ENCODE measurements around the gene CD38. TPM values are rescaled to one million over a fixed set of nuclear protein-coding genes. Genes with fewer than 3 reads are reported as not detected.
A peak's percentile ranks its signal among the peaks of the same experiment; 100 is the strongest.

CD38 gene
- total RNA-seq, 1 donor, result under 0.01 TPM

DNA sequence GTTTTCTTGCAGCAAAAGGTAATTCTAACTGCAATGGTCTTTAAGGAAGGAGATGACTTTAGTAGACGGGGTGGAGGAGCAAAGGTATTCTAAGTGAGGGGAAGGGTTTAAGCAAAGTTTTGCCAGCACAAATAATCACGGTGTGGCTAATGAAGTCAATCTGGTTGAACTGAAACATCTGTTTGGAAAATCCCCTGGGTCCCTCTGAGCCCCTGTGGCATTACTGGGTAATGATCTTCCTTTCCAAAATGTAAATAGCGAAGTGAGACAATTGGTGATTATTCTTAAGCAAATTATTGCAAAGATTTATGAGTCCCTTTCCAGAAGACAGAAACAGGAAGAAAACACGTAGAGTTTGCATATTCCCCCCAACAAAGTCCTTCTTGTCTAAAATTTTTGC, 113.2 kb downstream of the CD38 start:
- H3K4me3 ChIP-seq (ENCODE audit: low read depth, low read length), result no peak overlapping the region
- DNase-seq (ENCODE audit: low read depth), result no peak
- TF ChIP-seq, protein P1, sequence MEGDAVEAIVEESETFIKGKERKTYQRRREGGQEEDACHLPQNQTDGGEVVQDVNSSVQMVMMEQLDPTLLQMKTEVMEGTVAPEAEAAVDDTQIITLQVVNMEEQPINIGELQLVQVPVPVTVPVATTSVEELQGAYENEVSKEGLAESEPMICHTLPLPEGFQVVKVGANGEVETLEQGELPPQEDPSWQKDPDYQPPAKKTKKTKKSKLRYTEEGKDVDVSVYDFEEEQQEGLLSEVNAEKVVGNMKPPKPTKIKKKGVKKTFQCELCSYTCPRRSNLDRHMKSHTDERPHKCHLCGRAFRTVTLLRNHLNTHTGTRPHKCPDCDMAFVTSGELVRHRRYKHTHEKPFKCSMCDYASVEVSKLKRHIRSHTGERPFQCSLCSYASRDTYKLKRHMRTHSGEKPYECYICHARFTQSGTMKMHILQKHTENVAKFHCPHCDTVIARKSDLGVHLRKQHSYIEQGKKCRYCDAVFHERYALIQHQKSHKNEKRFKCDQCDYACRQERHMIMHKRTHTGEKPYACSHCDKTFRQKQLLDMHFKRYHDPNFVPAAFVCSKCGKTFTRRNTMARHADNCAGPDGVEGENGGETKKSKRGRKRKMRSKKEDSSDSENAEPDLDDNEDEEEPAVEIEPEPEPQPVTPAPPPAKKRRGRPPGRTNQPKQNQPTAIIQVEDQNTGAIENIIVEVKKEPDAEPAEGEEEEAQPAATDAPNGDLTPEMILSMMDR (IDR thresholded peaks at IDR 0.05; ENCODE audit: insufficient read depth, low read depth, low read length), result no peak

DNA sequence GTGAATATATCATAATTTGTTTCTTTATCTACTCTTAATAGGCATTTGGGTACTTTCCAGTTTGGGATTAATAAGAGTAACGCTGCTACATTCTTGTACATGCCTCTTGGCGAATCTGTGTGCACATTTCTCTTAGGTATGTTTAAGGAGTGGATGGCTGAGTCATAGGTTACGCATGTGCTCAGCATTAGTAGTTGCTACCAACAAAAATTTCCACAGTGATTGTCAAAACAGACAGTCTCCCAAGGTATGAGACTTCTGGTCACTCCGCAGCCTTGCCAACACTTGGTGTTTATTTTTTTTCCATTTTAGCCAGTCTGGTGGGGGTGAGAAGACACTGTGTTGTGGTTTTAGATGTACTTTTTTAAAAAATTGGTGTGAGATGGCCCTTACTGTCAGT, 115.8 kb downstream of the CD38 start:
- H3K4me3 ChIP-seq (ENCODE audit: low read depth, low read length), result no peak overlapping the region
- TF ChIP-seq, protein P1 (IDR thresholded peaks at IDR 0.05; ENCODE audit: insufficient read depth, low read depth, low read length), result no peak
- peak; percentile 88 for DNase-seq (ENCODE audit: low read depth)

DNA sequence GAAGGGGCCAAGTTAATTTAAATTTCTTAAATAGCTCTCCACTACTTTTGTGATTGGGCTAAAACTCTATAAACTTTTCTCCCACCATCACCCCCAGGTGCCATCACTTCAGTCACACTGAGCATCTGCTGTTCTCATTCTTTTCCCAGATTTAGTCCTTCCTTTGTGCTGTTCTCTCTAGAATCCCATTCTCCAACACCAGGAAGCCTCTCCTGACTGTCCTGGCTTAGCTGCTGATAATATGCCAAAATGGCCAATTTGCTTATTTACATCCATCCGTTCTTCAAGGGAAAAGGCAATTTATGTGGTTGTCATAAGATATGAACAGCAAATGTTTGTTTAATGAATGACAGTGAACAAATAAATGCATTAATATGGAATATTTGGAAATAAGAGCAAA, 116.3 kb downstream of the CD38 start:
- H3K4me3 ChIP-seq (ENCODE audit: low read depth, low read length), result no peak overlapping the region
- DNase-seq (ENCODE audit: low read depth), result no peak
- TF ChIP-seq, protein P1 (IDR thresholded peaks at IDR 0.05; ENCODE audit: insufficient read depth, low read depth, low read length), result no peak

DNA sequence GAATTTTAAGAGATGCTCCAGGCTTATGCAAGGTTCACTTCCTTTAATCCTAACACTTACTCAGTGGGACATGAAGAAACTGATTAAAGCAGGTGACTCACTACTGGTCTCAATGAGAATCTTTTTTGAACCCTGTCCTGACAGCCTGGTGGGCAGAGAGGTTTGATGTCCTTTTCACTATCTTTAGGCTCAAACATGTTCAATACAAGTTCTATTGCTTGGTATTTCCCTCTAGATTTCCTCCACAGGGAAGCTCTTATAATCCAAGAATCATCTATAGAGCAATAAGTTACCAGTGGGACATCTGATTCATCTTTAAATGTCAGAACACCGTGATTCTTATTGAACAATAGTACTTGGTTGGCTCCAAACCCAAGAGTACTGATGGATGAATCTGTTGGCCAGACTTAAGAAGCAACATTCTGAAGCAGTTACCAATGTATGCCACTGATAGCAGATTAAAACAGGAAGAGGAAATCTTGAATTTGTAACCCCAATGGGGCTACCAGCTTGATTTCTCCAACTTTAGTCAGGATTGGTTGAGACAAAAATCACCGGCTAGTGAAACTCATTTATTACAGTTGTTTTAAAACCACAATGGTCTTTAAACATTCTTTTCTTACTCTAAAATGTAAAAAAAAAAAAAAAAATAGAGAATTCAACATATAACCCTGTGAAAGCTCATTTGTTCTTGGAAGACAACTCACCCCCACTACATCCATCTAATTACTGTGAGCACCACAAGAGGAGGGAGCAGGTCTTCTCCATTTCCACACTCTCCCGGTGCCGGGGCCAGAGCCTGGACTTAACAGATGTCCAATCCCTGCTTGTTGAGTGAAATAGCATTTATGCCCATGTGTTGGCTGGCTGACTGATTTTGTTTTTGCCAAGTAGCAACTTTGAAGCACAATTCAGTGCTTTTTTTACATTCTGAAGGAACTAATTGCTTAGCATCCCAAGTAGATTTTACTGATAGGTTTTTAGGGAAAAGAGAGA, 117.1 kb downstream of the CD38 start:
- peak; percentile 4 for DNase-seq (ENCODE audit: low read depth)
- TF ChIP-seq, protein P1 (IDR thresholded peaks at IDR 0.05; ENCODE audit: insufficient read depth, low read depth, low read length), result no peak
- no peak overlapping the region for H3K4me3 ChIP-seq (ENCODE audit: low read depth, low read length)

DNA sequence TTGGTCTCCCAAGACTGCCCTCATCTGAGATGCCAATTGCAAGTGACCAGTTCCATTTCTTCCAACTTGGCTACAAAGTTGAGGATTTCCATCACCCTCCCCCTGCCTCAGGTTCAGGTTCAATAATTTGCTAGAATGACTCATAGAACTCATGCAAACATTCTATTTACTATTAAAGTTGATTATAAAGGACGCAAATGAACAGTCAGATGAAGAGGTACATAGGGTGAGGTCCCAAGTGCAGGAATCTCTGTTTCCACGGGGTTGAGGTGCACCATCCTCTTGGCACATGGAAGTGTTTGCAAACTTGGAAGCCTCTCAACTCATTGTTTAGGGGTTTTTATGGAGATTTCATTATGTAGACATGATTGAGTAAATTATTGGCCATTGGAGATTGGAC, 119.4 kb downstream of the CD38 start:
- TF ChIP-seq, protein P1 (IDR thresholded peaks at IDR 0.05; ENCODE audit: insufficient read depth, low read depth, low read length), result no peak
- DNase-seq (ENCODE audit: low read depth), result no peak
- H3K4me3 ChIP-seq (ENCODE audit: low read depth, low read length), result no peak overlapping the region

DNA sequence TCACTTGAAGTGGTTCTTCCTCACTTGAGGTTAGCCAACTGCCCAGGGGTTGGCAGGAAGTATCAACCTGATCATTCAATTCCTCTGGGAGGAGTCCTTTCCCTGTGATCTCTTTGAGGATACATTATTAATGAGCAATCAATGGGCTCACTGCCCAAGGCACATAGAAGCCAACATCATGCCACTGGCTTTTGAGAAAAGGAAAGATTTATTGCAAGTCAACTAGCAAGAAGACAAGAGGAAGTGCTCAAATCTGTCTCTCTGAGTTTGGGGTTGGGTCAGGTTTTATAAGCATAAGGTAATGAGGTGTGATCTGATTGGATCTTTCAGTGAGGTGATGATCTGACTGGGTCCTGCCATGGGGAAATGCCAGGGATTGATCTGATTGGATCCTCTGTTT, 120.8 kb downstream of the CD38 start:
- TF ChIP-seq, protein P1 (IDR thresholded peaks at IDR 0.05; ENCODE audit: insufficient read depth, low read depth, low read length), result no peak
- H3K4me3 ChIP-seq (ENCODE audit: low read depth, low read length), result no peak overlapping the region
- DNase-seq (ENCODE audit: low read depth), result no peak

Measured in fibroblast of villous mesenchyme (primary cell).